ENCODE data around the gene USP49.

Gene USP49

GRCh38 chr6:41744236-41744787 lies 150.9 kb downstream of the USP49 start:
- no peak overlapping the region for H3K4me3 ChIP-seq (ENCODE audit: insufficient read depth in 1 of 2, low read depth in 1 of 2, low read length in 2 of 2)
- no peaks in the 10 kb centered on the region for H3K36me3 ChIP-seq (ENCODE audit: control insufficient read depth in 1 of 2, insufficient read depth in 2 of 2, low read depth in 1 of 2, low read length in 2 of 2)
- no peak overlapping the region for H3K14ac ChIP-seq (ENCODE audit: low read length in 2 of 2)
- H3K4me1 ChIP-seq (ENCODE audit: control insufficient read depth, insufficient read depth, low read depth, low read length), result no peaks in the 10 kb centered on the region
- no peaks in the 10 kb centered on the region for H3K9me3 ChIP-seq (ENCODE audit: control insufficient read depth, low read length)
- H2AFZ ChIP-seq (ENCODE audit: low read depth, low read length), result no peak overlapping the region
- no peak overlapping the region for H3K9ac ChIP-seq (ENCODE audit: low read length)
- H4K8ac ChIP-seq (ENCODE audit: low read length), result no peak overlapping the region
- H3K4ac ChIP-seq (ENCODE audit: low read depth in 1 of 2, low read length in 2 of 2), result no peak overlapping the region
- no peak overlapping the region for H3K23ac ChIP-seq (ENCODE audit: low read length in 2 of 2)
- no peak overlapping the region for H3K18ac ChIP-seq (ENCODE audit: low read depth in 1 of 2, low read length in 2 of 2)
- H2BK12ac ChIP-seq (ENCODE audit: low read length in 2 of 2), result no peak overlapping the region
- DNase-seq, result no peak
- H4K91ac ChIP-seq (ENCODE audit: low read length), result no peak overlapping the region
- H2BK5ac ChIP-seq (ENCODE audit: low read depth, low read length, poor library complexity, severe bottlenecking), result no peak overlapping the region
- H3K27me3 ChIP-seq (ENCODE audit: control insufficient read depth in 1 of 2, insufficient read depth in 1 of 2, low read length in 2 of 2), result peaks cover 0 to 35% of the 10 kb centered on the region in 2 experiments
- no peak overlapping the region for H2BK15ac ChIP-seq (ENCODE audit: low read depth, poor library complexity, severe bottlenecking)
- H3K79me1 ChIP-seq (replicated peaks; ENCODE audit: low read length, poor library complexity, severe bottlenecking), result no peaks in the 10 kb centered on the region
- H3K4me2 ChIP-seq (ENCODE audit: low read length, poor library complexity, severe bottlenecking), result no peak overlapping the region
- H2AK5ac ChIP-seq (ENCODE audit: low read length, severe bottlenecking), result no peak overlapping the region
- 90% methylated on average over 7 of the region's 7 CpGs for WGBS
- H3K27ac ChIP-seq (ENCODE audit: low read length, poor library complexity, severe bottlenecking), result no peak overlapping the region
- no peak overlapping the region for H2BK120ac ChIP-seq (ENCODE audit: low read depth, low read length)

- Histone ChIP-seq H4K8ac (ENCODE audit: low read length) (no peak overlapping the region), H3K27me3 (ENCODE audit: control insufficient read depth in 1 of 2, insufficient read depth in 1 of 2, low read length in 2 of 2) (peaks cover 0 to 39% of the 10 kb centered on the region in 2 experiments), H2AK5ac (ENCODE audit: low read length, severe bottlenecking) (no peak overlapping the region), H2BK5ac (ENCODE audit: low read depth, low read length, poor library complexity, severe bottlenecking) (no peak overlapping the region), H3K36me3 (ENCODE audit: control insufficient read depth in 1 of 2, insufficient read depth in 2 of 2, low read depth in 1 of 2, low read length in 2 of 2) (no peaks in the 10 kb centered on the region), H3K9ac (ENCODE audit: low read length) (no peak overlapping the region), H3K4ac (ENCODE audit: low read depth in 1 of 2, low read length in 2 of 2) (no peak overlapping the region), H3K4me2 (ENCODE audit: low read length, poor library complexity, severe bottlenecking) (no peak overlapping the region), H3K4me3 (ENCODE audit: insufficient read depth in 1 of 2, low read depth in 1 of 2, low read length in 2 of 2) (no peak overlapping the region), H2BK15ac (ENCODE audit: low read depth, poor library complexity, severe bottlenecking) (no peak overlapping the region), H3K23ac (ENCODE audit: low read length in 2 of 2) (no peak overlapping the region), H2BK120ac (ENCODE audit: low read depth, low read length) (no peak overlapping the region), H3K18ac (ENCODE audit: low read depth in 1 of 2, low read length in 2 of 2) (no peak overlapping the region), H3K27ac (ENCODE audit: low read length, poor library complexity, severe bottlenecking) (no peak overlapping the region), H3K4me1 (ENCODE audit: control insufficient read depth, insufficient read depth, low read depth, low read length) (peaks cover 2% of the 10 kb centered on the region), H3K14ac (ENCODE audit: low read length in 2 of 2) (no peak overlapping the region), H2BK12ac (ENCODE audit: low read length in 2 of 2) (no peak overlapping the region), H3K9me3 (ENCODE audit: control insufficient read depth, low read length) (no peaks in the 10 kb centered on the region), H4K91ac (ENCODE audit: low read length) (no peak overlapping the region), H3K79me1 (replicated peaks; ENCODE audit: low read length, poor library complexity, severe bottlenecking) (no peaks in the 10 kb centered on the region), H2AFZ (ENCODE audit: low read depth, low read length) (no peak overlapping the region)
- no peak for DNase-seq
- WGBS, result 85% methylated on average over 6 of the region's 6 CpGs
Measured at GRCh38 chr6:41743406-41744235, 151.6 kb downstream of the USP49 start.

- H2BK15ac ChIP-seq (ENCODE audit: low read depth, poor library complexity, severe bottlenecking), result no peak overlapping the region
- peak overlapping the region in 1 of 2 experiments; percentile 4 for H3K14ac ChIP-seq (ENCODE audit: low read length in 2 of 2)
- H3K9me3 ChIP-seq (ENCODE audit: control insufficient read depth, low read length), result no peaks in the 10 kb centered on the region
- H2BK5ac ChIP-seq (ENCODE audit: low read depth, low read length, poor library complexity, severe bottlenecking), result no peak overlapping the region
- H2AFZ ChIP-seq (ENCODE audit: low read depth, low read length), result no peak overlapping the region
- DNase-seq, result no peak
- H3K23ac ChIP-seq (ENCODE audit: low read length in 2 of 2), result no peak overlapping the region
- no peak overlapping the region for H4K8ac ChIP-seq (ENCODE audit: low read length)
- no peak overlapping the region for H3K4me2 ChIP-seq (ENCODE audit: low read length, poor library complexity, severe bottlenecking)
- H3K4me3 ChIP-seq (ENCODE audit: insufficient read depth in 1 of 2, low read depth in 1 of 2, low read length in 2 of 2), result no peak overlapping the region
- H2BK12ac ChIP-seq (ENCODE audit: low read length in 2 of 2), result no peak overlapping the region
- H4K91ac ChIP-seq (ENCODE audit: low read length), result no peak overlapping the region
- H3K27me3 ChIP-seq (ENCODE audit: control insufficient read depth in 1 of 2, insufficient read depth in 1 of 2, low read length in 2 of 2), result peaks cover 0 to 33% of the 10 kb centered on the region in 2 experiments
- no peak overlapping the region for H3K18ac ChIP-seq (ENCODE audit: low read depth in 1 of 2, low read length in 2 of 2)
- no peaks in the 10 kb centered on the region for H3K79me1 ChIP-seq (replicated peaks; ENCODE audit: low read length, poor library complexity, severe bottlenecking)
- peaks cover 2% of the 10 kb centered on the region for H3K4me1 ChIP-seq (ENCODE audit: control insufficient read depth, insufficient read depth, low read depth, low read length)
- no peaks in the 10 kb centered on the region for H3K36me3 ChIP-seq (ENCODE audit: control insufficient read depth in 1 of 2, insufficient read depth in 2 of 2, low read depth in 1 of 2, low read length in 2 of 2)
- H3K4ac ChIP-seq (ENCODE audit: low read depth in 1 of 2, low read length in 2 of 2), result no peak overlapping the region
- WGBS, result 86% methylated on average over 20 of the region's 20 CpGs
- no peak overlapping the region for H3K27ac ChIP-seq (ENCODE audit: low read length, poor library complexity, severe bottlenecking)
- no peak overlapping the region for H2BK120ac ChIP-seq (ENCODE audit: low read depth, low read length)
- H2AK5ac ChIP-seq (ENCODE audit: low read length, severe bottlenecking), result no peak overlapping the region
- no peak overlapping the region for H3K9ac ChIP-seq (ENCODE audit: low read length)
Measured at GRCh38 chr6:41741625-41742490, 153.3 kb downstream of the USP49 start.
